OCI-LY1 (cell line): ENCODE measurements around the gene SEPSECS.

ENCODE experiments used
- H2AFZ ChIP-seq: fragments of 200-600 bp; sonication (generic), shearing (Covaris generic); 2 replicates; pipeline ENCODE4 v1.6.0; 2014; ENCODE audit warnings: antibody characterized with exemption, mild to moderate bottlenecking, low read length
- H3F3A ChIP-seq: fragments of 200-600 bp; sonication (generic), shearing (Covaris generic); 2 replicates; pipeline ENCODE4 v1.6.0; 2014; ENCODE audit warnings: mild to moderate bottlenecking, antibody characterized with exemption, low read length, moderate library complexity; ENCODE audit not compliant: insufficient read depth
- H3K27ac ChIP-seq: fragments of 200-600 bp; sonication (generic); 2 replicates; pipeline ENCODE4 v1.5.1; 2014; ENCODE audit warnings: low read length, mixed run types, mild to moderate bottlenecking, low read depth; ENCODE audit not compliant: poor library complexity, severe bottlenecking
- H3K27me3 ChIP-seq: fragments of 200-600 bp; sonication (generic); 2 replicates; pipeline ENCODE4 v1.6.0; 2014; ENCODE audit warnings: antibody characterized with exemption, mild to moderate bottlenecking, low read length, moderate library complexity; ENCODE audit not compliant: insufficient read depth
- H3K36me3 ChIP-seq: fragments of 200-600 bp; sonication (generic); 2 replicates; pipeline ENCODE4 v1.6.1; 2014; ENCODE audit warnings: mild to moderate bottlenecking, antibody characterized with exemption, low read length, moderate library complexity, mixed read lengths; ENCODE audit not compliant: insufficient read depth
- H3K4me1 ChIP-seq: fragments of 200-600 bp; sonication (generic); 2 replicates; pipeline ENCODE4 v1.5.1; 2014; ENCODE audit warnings: mild to moderate bottlenecking, low read length, moderate library complexity; ENCODE audit not compliant: insufficient read depth, severe bottlenecking
- H3K4me2 ChIP-seq: fragments of 200-600 bp; sonication (generic), shearing (Covaris generic); 2 replicates; pipeline ENCODE4 v1.6.1; 2014; ENCODE audit warnings: low read length
- H3K4me3 ChIP-seq: fragments of 200-600 bp; sonication (generic); 2 replicates; pipeline ENCODE4 v1.5.1; 2014; ENCODE audit warnings: low read length, low read depth, mild to moderate bottlenecking, mixed read lengths; ENCODE audit not compliant: poor library complexity, severe bottlenecking
- H3K79me2 ChIP-seq: fragments of 200-600 bp; shearing (Covaris generic); 2 replicates; pipeline ENCODE4 v1.6.1; 2016; ENCODE audit warnings: mixed run types, low read length, mixed read lengths; ENCODE audit not compliant: insufficient read depth
- H3K9ac ChIP-seq: fragments of 200-600 bp; sonication (generic), shearing (Covaris generic); 2 replicates; pipeline ENCODE4 v1.6.1; 2014; ENCODE audit warnings: mild to moderate bottlenecking, low read length, mixed read lengths
- H3K9me2 ChIP-seq: fragments of 200-600 bp; sonication (generic), shearing (Covaris generic); 2 replicates; pipeline ENCODE4 v1.6.1; 2014; ENCODE audit warnings: low read depth, mild to moderate bottlenecking, low read length, mixed read lengths
- H3K9me3 ChIP-seq: fragments of 200-600 bp; shearing (Covaris generic); 2 replicates; pipeline ENCODE4 v1.6.1; 2014; ENCODE audit warnings: low read length, mixed read lengths
- H4K20me1 ChIP-seq: fragments of 200-600 bp; sonication (generic), shearing (Covaris generic); 2 replicates; pipeline ENCODE4 v1.6.0; 2016; ENCODE audit warnings: mild to moderate bottlenecking, low read length; ENCODE audit not compliant: insufficient read depth
- CTCF ChIP-seq: fragments of 200-600 bp; sonication (generic), shearing (Covaris generic); IDR thresholded peaks from 2 replicates; pipeline ENCODE4 v1.5.1; 2017; ENCODE audit warnings: mild to moderate bottlenecking, antibody characterized with exemption, low read length, moderate library complexity, mixed read lengths
- EZH2 ChIP-seq: fragments of 200-600 bp; sonication (generic), shearing (Covaris generic); IDR thresholded peaks from 2 replicates; pipeline ENCODE4 v1.8.0; 2017; ENCODE audit warnings: borderline replicate concordance, mixed run types, mild to moderate bottlenecking, antibody characterized with exemption, low read length, moderate library complexity, mixed read lengths

Gene SEPSECS

DNA sequence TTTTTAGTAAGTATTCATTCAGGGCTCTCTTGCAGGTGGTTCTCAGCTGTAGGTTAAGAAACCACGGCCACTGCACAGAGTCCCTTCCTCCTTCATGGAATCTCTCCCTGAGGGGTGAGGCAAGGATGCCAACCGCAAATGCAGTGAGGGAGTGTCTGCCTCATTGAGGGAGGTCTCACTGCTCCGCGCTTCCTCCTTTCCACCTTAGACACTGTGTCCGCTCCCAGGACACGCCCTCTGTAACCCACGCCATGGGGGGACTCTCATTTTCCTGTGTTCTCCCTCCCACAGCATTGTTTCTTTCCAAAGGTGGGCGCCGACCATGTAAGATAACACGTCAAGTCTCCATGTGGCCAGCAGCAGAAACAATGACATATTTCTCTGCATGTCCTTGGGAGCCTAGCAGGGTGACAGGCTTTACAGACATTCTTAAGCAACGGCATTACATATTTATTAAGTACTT, 63.2 kb downstream of the SEPSECS start:
- no peaks in the 10 kb centered on the region for H3K79me2 ChIP-seq
- H3K4me1 ChIP-seq = no peaks in the 10 kb centered on the region

DNA sequence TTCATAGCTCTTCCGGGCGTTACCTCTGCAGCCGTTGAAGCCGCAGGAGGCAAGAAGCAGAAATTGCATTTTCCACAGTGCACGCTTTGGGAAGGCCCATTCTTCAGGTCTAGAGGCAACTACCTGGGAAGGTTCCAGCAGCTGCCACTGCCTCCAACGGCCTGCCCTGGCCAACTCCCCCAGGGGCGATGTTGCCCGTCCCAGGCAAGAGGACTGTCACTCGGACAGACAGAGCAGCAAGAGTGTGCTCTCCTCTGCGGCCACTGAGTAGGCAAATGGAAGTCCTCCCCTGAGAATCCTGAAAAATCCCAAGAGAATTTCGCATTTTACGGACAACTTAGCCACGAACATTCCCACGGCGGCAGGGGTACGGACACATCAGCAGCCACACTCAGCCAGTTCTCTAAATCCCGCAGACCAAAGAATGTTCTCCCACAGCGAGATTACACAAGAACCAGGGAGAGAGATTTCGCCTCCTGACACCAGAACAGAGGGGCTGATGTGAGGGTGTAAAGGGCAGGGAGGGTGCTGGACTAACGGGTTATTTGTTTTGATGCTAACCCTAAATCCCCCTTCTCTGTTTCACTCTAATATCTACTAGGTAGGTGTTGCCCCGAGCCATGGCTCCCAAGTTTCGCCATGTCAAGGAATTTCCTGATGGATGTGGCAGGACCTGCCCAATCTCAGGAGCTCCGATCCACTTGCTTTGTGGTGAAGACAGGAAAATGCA, 63.8 kb downstream of the SEPSECS start:
- H3K36me3 ChIP-seq = no peaks in the 10 kb centered on the region
- H3K4me3 ChIP-seq = no peak overlapping the region
- H3F3A ChIP-seq = no peaks in the 10 kb centered on the region
- TF ChIP-seq CTCF (no peak), EZH2 (no peak)
- no peak overlapping the region for H3K9ac ChIP-seq
- H3K79me2 ChIP-seq = no peaks in the 10 kb centered on the region
- no peaks in the 10 kb centered on the region for H3K9me2 ChIP-seq
- H3K4me1 ChIP-seq = no peaks in the 10 kb centered on the region
- no peaks in the 10 kb centered on the region for H3K27me3 ChIP-seq
- H3K4me2 ChIP-seq = no peak overlapping the region
- no peaks in the 10 kb centered on the region for H4K20me1 ChIP-seq
- no peaks in the 10 kb centered on the region for H3K9me3 ChIP-seq
- H2AFZ ChIP-seq = no peak overlapping the region
- no peak overlapping the region for H3K27ac ChIP-seq

More for the DNA sequence above, 63.2 kb downstream of the SEPSECS start:
- Histone ChIP-seq H2AFZ (no peak overlapping the region), H3K9ac (no peak overlapping the region), H3K9me2 (no peaks in the 10 kb centered on the region), H3K27me3 (no peaks in the 10 kb centered on the region), H4K20me1 (no peaks in the 10 kb centered on the region), H3K27ac (no peak overlapping the region), H3K36me3 (no peaks in the 10 kb centered on the region), H3K4me3 (no peak overlapping the region), H3K4me2 (no peak overlapping the region), H3K9me3 (no peaks in the 10 kb centered on the region), H3F3A (no peaks in the 10 kb centered on the region)
- no peak for TF ChIP-seq EZH2
- no peak for TF ChIP-seq CTCF

DNA sequence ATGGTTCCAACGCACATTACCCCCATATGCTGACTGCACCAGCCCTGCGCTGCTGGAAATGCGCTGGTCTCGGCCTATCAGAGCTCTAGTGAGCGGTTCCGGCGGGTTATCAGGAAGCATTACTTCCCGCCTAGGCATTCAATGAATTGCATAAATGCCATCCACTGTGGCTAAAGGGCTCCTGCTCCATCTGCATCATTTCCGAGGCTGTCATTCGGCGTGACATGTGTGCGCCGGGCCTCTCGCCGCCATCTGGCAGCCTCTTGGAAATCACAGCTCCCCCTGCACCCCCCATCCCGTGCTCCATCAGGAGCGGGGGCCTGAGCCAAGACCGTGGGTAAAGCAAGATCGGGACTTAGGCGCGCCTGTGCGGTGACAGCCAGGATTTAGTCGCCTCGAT, 64.4 kb downstream of the SEPSECS start:
- H4K20me1 ChIP-seq = no peaks in the 10 kb centered on the region
- H3K9me3 ChIP-seq = no peaks in the 10 kb centered on the region
- H3K27ac ChIP-seq = no peak overlapping the region
- H3K4me1 ChIP-seq = no peaks in the 10 kb centered on the region
- no peaks in the 10 kb centered on the region for H3F3A ChIP-seq
- no peaks in the 10 kb centered on the region for H3K9me2 ChIP-seq
- no peaks in the 10 kb centered on the region for H3K36me3 ChIP-seq
- TF ChIP-seq CTCF (no peak), EZH2 (no peak)
- H3K9ac ChIP-seq = no peak overlapping the region
- H3K4me3 ChIP-seq = no peak overlapping the region
- no peaks in the 10 kb centered on the region for H3K27me3 ChIP-seq
- H3K79me2 ChIP-seq = no peaks in the 10 kb centered on the region
- no peak overlapping the region for H2AFZ ChIP-seq
- no peak overlapping the region for H3K4me2 ChIP-seq
